SHP77 (cell line): Measurements from ENCODE around the gene CCL7.

Experiments used
- DNase-seq, 2 experiments: peaks; one replicate each; lab custom pipeline; 2025; lab: John Stamatoyannopoulos, UW

CCL7 gene

GRCh38 chr17:34287875-34288274, 17.9 kb downstream of the CCL7 start:
- DNase-seq: no peak

- DNase-seq: no peak
Measured at GRCh38 chr17:34290586-34290985, 20.6 kb downstream of the CCL7 start.

DNA sequence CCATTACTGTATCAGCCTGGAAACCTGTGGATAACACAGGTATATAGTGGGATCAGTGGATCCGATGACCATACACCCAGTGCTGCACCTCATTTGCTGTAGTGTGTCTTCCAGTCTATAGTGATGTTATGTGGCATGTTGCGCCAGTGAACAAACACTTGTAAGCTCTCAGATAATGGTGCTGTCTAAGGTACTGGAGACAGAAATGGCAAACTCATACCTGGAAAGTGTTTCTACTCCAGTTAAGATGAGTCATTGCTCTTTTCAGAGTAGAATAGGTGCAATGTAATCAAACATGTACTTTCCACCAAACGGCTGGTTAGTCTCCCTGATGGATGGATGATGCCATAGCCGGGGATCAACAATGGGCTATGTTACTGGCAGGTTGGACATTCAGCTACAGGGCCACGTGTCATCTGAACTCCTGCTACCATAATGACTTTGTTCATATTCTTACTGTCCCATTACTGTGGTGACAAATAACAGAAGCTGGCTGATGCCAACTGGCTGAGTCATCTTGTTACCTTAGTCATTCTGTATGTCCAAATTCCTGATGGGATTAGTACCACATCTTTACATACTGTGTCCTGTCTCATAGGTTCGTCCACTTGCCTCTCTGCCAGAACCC, 21.8 kb downstream of the CCL7 start:
- DNase-seq: no peak

GRCh38 chr17:34299027-34299426, 29.0 kb downstream of the CCL7 start:
- DNase-seq: no peak

- no peak for DNase-seq
Measured at GRCh38 chr17:34299956-34300577, 30.0 kb downstream of the CCL7 start.

DNA sequence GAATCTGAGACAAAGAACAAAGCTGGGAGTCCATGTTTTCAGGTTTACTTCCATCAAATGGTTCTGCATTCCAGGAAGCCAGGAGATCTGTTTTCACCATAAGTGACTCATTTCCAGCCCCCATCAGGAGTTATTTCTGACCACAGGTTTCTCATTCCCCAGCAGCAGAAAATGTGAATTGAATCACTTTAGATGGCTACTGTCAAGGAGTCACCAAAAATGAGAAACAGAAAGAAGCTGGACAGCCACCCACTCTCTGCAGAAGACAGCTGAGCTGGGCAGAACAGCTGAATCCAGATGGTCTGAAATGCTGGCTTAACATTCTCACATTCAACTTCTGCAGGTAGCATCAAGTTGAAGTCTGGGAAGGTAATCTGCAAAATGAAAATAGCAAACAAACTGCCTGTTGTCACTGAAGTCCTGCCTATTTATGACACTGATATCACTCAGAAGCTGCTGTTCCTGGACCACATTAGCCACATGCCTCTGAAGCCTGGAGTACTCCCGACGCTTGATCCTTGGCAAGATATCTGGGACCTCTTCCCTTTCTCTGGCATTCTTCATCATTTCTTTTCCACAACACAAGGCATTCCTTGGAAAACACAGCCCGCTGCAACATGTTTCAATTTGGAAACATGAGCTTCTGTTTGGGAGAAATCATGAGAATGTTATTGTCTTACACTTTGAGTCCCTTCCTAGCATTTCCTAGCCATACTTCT, 30.8 kb downstream of the CCL7 start:
- no peak for DNase-seq

- DNase-seq: no peak
Measured at GRCh38 chr17:34301986-34302385, 32.0 kb downstream of the CCL7 start.

- DNase-seq: no peak
Measured at GRCh38 chr17:34302636-34303035, 32.6 kb downstream of the CCL7 start.

GRCh38 chr17:34303606-34304005, 33.6 kb downstream of the CCL7 start:
- DNase-seq: no peak

DNA sequence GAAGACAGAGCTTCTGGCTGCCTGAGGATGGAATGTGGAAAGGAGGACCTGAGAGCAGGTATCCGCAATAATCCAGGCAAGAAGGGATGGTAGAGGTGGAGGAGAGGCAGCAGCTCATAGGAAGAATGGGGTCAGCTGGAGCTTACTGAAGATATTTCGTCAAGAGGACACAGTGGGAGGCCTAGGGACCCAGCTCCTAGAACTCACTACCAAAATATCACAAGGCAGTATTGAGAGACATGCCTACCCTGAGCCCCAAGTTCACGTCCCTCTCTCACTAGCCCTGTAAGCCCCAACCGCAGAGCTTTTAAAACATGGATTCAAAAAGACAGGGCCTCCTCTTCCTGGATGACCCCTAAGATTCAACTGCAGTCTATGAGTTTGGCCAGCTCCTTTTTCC, 35.0 kb downstream of the CCL7 start:
- no peak for DNase-seq

DNA sequence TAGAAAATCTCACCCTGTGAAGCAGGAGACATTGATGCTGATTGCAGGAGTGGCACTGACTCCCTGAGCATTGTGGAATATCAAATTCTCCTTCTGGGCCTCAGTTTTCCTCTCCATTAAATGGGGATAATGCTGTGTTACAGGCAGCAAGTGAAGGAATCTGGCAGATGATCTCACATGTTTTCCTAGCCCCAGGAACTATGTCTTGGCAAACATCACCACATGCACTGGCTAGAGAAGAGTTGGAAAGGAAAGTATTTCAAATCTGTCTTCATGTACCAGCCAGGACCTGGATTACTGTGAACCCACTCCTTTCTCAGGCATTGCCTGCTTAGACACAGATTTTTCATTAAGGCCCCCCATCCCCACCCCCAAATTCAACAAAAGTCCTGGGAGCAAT, 35.6 kb downstream of the CCL7 start:
- DNase-seq: no peak

DNA sequence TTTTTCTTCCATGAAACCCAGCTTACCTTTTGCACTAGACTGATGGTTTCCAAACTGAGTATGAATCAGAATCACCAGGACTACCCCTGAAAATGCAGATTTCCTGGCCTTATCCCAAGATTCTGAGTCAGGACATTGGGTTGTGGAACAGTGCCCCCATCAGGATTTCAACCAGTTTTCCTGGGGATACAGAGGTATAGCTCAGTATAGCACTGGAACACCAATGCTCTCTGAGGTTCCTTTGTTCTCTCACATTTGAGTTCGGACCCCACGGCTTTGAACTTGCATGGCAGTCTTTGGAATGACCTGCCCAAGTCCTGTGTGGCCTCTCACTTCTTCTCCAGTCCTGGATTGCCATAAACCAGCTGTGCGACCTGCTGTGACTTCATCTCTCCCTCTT, 36.4 kb downstream of the CCL7 start:
- no peak for DNase-seq

- DNase-seq: no peak
Measured at GRCh38 chr17:34307110-34307509, 37.1 kb downstream of the CCL7 start.

DNA sequence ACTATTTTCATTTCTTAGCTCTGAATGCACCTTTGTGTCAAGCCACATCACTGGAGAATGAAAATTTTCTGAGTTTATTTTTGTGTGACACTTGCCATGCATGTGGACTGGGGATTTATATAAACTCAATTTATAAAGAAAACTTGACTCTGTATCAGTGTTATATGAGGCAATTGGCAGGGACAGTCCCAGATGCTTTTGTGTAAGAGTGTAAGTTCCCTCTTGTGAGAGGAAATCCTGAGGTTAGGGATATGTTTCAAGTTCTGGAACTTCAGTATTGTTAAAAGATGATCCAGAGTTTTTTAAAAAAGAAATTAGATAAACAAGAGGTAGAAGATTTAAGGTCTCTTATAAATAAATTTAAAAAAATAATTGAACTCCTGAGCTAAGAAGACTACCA, 38.4 kb downstream of the CCL7 start:
- DNase-seq: no peak

DNA sequence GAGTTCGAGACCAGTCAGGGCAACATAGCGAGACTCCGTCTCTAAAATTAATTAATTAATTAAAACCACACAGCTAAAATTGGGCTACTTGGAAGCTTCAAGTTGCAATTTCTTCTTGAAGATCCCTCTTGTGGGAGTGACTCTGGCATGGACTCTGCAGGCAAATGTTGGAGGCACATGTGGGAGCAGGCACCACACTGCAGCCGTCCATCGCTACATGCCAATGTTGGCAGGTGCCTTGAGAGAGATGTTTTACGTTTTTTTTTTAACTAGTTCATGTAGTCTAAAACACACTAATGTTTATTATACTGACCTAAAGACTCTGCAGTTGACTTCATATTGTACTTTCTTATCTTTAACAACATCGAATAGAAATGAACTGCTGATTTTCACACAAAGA, 41.3 kb downstream of the CCL7 start:
- no peak for DNase-seq

- no peak for DNase-seq
Measured at GRCh38 chr17:34312080-34312479, 42.1 kb downstream of the CCL7 start.

DNA sequence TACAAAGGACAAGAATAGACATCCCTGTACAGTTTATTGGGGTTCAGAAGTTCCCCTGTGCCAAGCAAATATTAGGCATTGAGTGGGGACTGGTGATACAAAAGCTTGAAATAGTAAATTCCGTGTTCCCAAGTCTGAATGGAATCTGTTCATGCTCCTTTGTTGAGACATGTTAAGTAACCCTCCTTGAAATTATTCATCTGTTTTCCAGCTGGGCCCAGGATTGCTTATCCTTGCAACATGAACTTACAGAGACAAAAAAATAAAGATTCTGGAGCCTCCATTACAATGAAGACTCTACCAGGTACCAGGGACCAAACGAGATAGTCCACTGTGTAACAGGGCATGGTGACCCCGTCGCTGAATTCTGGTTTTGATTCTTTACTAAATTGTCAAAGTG, 43.1 kb downstream of the CCL7 start:
- no peak for DNase-seq

GRCh38 chr17:34314279-34314678, 44.3 kb downstream of the CCL7 start:
- no peak for DNase-seq

DNA sequence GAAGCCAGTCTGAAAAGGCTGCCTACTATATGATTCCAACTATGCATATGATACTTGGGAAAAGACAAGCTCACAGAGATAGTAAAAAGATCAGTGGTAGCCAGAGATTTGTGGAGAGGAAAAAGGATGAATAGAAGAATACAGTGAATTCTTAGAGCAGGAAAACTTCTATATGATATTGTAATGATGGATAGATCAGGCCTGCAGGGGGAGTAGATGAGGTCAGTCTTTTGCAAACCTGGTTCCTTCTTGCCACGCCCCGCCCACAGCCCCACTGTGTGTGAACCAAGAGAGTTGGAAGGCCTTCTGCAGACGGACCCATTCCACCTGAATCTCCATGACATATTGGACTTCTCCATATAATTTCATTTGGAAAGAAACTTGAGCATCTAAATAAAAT, 48.5 kb downstream of the CCL7 start:
- DNase-seq: no peak

DNA sequence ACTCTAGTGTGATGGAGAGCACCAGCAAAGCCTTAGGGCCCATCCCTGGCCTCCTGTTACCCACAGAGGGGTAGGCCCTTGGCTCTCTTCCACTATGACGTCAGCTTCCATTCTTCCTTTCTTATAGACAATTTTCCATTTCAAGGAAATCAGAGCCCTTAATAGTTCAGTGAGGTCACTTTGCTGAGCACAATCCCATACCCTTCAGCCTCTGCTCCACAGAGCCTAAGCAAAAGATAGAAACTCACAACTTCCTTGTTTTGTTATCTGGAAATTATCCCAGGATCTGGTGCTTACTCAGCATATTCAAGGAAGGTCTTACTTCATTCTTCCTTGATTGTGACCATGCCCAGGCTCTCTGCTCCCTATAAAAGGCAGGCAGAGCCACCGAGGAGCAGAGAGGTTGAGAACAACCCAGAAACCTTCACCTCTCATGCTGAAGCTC, 49.0 kb downstream of the CCL7 start, which contains the start of gene CCL8:
Gene CCL8, plus strand, starts transcription at position 397 of the 445 bp plus-strand sequence. CDS start 67 bp downstream, outside the sequence.
- DNase-seq: no peak
